ENCODE measurements around the gene MTMR11. TPM values are rescaled to one million over a fixed set of nuclear protein-coding genes. Genes with fewer than 3 reads are reported as not detected.

MTMR11 gene
- total RNA-seq, 1 donor from 2014 or later: 1.1 TPM

DNA sequence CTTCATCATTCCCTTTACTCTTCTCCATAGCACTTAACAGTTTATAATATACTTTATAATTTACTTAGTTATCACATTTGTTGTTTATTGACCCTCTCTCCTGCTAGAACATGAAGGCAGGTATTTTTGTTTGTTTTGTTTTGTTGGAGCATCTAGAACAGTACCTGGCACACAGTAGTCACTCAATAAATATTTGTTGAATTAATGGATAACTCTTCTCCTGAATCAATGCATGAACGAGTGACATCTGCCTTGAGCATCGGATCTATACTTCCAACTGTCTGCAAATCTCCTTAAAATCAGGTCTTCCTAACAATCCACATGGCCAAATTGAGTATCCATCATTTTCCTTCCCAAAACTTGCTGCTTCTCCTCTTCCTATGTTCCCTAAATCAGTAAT, 35.9 kb upstream of the MTMR11 start:
- no peaks in the 10 kb centered on the region for H3K27me3 ChIP-seq (ENCODE audit: control insufficient read depth, insufficient read depth, low read length)
- FAIRE-seq (no peak), DNase-seq (ENCODE audit: low read depth) (no peak)
- TF ChIP-seq CTCF (IDR thresholded peaks at IDR 0.05; ENCODE audit: insufficient read depth, low read length, severe bottlenecking): no peak
- no peak overlapping the region for H3K4me3 ChIP-seq (ENCODE audit: low read depth, low read length)
- peaks cover 15% of the 10 kb centered on the region for H3K36me3 ChIP-seq (ENCODE audit: control insufficient read depth, insufficient read depth, low read length)

GRCh38 chr1:149967646-149968045, 31.0 kb upstream of the MTMR11 start:
- Histone ChIP-seq H3K27me3 (ENCODE audit: control insufficient read depth, insufficient read depth, low read length) (no peaks in the 10 kb centered on the region), H3K4me3 (ENCODE audit: low read depth, low read length) (no peak overlapping the region), H3K36me3 (ENCODE audit: control insufficient read depth, insufficient read depth, low read length) (peaks cover 17% of the 10 kb centered on the region)
- FAIRE-seq: no peak
- no peak for TF ChIP-seq CTCF (IDR thresholded peaks at IDR 0.05; ENCODE audit: insufficient read depth, low read length, severe bottlenecking)
- no peak for DNase-seq (ENCODE audit: low read depth)

DNA sequence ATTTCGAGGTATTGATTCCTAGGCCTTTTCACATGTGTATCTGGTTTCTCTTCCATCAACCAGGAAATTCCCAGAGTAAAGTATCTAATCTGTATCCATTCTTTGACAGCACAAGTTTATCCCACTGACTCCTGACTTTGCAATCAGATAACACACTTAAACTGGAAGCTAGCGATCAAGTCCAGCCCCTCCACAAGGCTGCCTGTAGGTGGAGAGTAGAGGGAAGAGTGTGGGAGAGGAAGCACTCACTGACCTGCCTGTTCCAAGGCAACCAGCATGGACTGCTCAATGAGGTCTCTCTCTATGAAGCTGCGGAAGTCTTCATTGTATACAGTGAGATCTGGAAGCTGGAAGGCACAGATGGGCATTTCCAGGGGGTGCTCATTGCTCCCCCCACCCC, 30.4 kb upstream of the MTMR11 start:
- FAIRE-seq: no peak

DNA sequence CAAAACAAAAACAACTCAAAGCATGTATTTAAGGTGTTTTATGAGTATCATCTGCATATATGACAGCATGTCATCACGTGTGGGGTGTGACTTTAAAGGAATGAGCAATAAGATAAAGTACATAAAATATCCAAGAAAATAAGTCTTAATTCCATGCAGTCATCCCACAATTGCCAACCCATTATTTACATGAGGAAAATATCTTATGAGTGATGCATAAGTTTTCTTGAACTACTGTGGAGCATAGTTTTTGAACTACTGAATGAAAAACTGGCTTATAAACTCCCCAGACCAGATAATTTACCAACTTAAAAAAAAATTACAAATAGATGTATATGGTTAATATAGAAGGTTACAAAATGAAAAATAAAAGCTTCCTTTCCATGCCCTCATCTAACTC, 29.7 kb upstream of the MTMR11 start:
- H3K36me3 ChIP-seq (ENCODE audit: control insufficient read depth, insufficient read depth, low read length): peaks cover 17% of the 10 kb centered on the region
- no peaks in the 10 kb centered on the region for H3K27me3 ChIP-seq (ENCODE audit: control insufficient read depth, insufficient read depth, low read length)
- DNase-seq (ENCODE audit: low read depth) (no peak), FAIRE-seq (no peak)
- no peak overlapping the region for H3K4me3 ChIP-seq (ENCODE audit: low read depth, low read length)
- TF ChIP-seq CTCF (IDR thresholded peaks at IDR 0.05; ENCODE audit: insufficient read depth, low read length, severe bottlenecking): no peak

More for the DNA sequence above, 30.4 kb upstream of the MTMR11 start:
- no peak overlapping the region for H3K4me3 ChIP-seq (ENCODE audit: low read depth, low read length)
- H3K27me3 ChIP-seq (ENCODE audit: control insufficient read depth, insufficient read depth, low read length): no peaks in the 10 kb centered on the region
- no peak for TF ChIP-seq CTCF (IDR thresholded peaks at IDR 0.05; ENCODE audit: insufficient read depth, low read length, severe bottlenecking)
- DNase-seq (ENCODE audit: low read depth): no peak
- H3K36me3 ChIP-seq (ENCODE audit: control insufficient read depth, insufficient read depth, low read length): peaks cover 17% of the 10 kb centered on the region

GRCh38 chr1:149965440-149965839, 28.8 kb upstream of the MTMR11 start:
- no peak for TF ChIP-seq CTCF (IDR thresholded peaks at IDR 0.05; ENCODE audit: insufficient read depth, low read length, severe bottlenecking)
- H3K36me3 ChIP-seq (ENCODE audit: control insufficient read depth, insufficient read depth, low read length): peaks cover 15% of the 10 kb centered on the region
- FAIRE-seq (no peak), DNase-seq (ENCODE audit: low read depth) (peak; percentile 70)
- no peaks in the 10 kb centered on the region for H3K27me3 ChIP-seq (ENCODE audit: control insufficient read depth, insufficient read depth, low read length)
- H3K4me3 ChIP-seq (ENCODE audit: low read depth, low read length): no peak overlapping the region

DNA sequence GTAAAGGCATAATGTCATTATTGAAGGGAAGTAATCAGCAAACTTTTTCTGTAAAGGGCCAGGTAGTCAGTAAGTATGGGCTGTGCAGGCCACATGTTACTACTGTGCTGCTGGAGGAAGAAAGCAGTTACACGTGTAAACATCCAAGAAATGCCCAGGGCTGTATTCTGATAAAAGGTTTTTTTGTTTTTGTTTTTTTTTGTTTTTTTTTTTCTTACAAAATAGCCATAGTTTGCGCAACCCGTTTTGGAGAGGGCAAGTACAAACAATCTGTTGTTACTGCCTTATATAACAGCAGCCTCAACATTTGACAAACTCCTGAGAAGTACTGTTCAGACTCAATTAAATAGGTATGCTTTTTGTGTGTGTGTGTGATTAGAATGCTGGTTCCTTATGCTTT, 26.7 kb upstream of the MTMR11 start:
- Histone ChIP-seq H3K27me3 (ENCODE audit: control insufficient read depth, insufficient read depth, low read length) (no peaks in the 10 kb centered on the region), H3K36me3 (ENCODE audit: control insufficient read depth, insufficient read depth, low read length) (peaks cover 19% of the 10 kb centered on the region), H3K4me3 (ENCODE audit: low read depth, low read length) (no peak overlapping the region)
- peak; percentile 17 for DNase-seq (ENCODE audit: low read depth)
- no peak for FAIRE-seq
- no peak for TF ChIP-seq CTCF (IDR thresholded peaks at IDR 0.05; ENCODE audit: insufficient read depth, low read length, severe bottlenecking)

Measured in bronchial epithelial cell (primary cell).